GM23338 (cell line): ENCODE data around the gene CHST15. TPM values are rescaled to one million over a fixed set of nuclear protein-coding genes. Genes with fewer than 3 reads are reported as not detected.

Experiments used
- ATAC-seq: fragments of 200-7000 bp; cut with Tn5 transposase; 3 replicates; pipeline ENCODE4 v1.9.1; 2020
- DNase-seq: peaks from one replicate; pipeline ENCODE4 v3.0.0-alpha.2; 2015; ENCODE audit warnings: low spot score
- H2AFZ ChIP-seq: fragments of 200-600 bp; sonication (generic); 2 replicates; pipeline ENCODE4 v1.8.0; 2016; ENCODE audit warnings: antibody characterized with exemption, mild to moderate bottlenecking, moderate library complexity
- H3F3A ChIP-seq: fragments of 200-600 bp; sonication (generic); replicated peaks from 2 replicates; pipeline ENCODE4 v1.8.0; 2017; ENCODE audit warnings: antibody characterized with exemption, mixed run types, low read depth
- H3K27ac ChIP-seq: fragments of 200-600 bp; sonication (generic); 2 replicates; pipeline ENCODE4 v1.6.1; 2016; ENCODE audit warnings: low read depth
- H3K27me3 ChIP-seq: fragments of 200-600 bp; sonication (generic); 2 replicates; pipeline ENCODE4 v1.8.0; 2016; ENCODE audit warnings: mild to moderate bottlenecking, mixed run types, moderate library complexity; ENCODE audit not compliant: insufficient read depth
- H3K36me3 ChIP-seq: fragments of 200-600 bp; sonication (generic); 2 replicates; pipeline ENCODE4 v1.8.0; 2016; ENCODE audit warnings: mild to moderate bottlenecking; ENCODE audit not compliant: insufficient read depth
- H3K4me1 ChIP-seq: fragments of 200-600 bp; sonication (generic); 2 replicates; pipeline ENCODE4 v1.8.0; 2016; ENCODE audit warnings: mild to moderate bottlenecking, moderate library complexity; ENCODE audit not compliant: insufficient read depth
- H3K4me2 ChIP-seq: fragments of 200-600 bp; sonication (generic); 2 replicates; pipeline ENCODE4 v1.7.1; 2017; ENCODE audit warnings: mixed run types
- H3K4me3 ChIP-seq: fragments of 200-600 bp; sonication (generic); 2 replicates; pipeline ENCODE4 v1.6.1; 2016; ENCODE audit warnings: mixed run types
- H3K79me2 ChIP-seq: fragments of 200-600 bp; sonication (generic); replicated peaks from 2 replicates; pipeline ENCODE4 v1.8.0; 2017; ENCODE audit warnings: mild to moderate bottlenecking; ENCODE audit not compliant: insufficient read depth
- H3K9me2 ChIP-seq: fragments of 200-600 bp; sonication (generic); 2 replicates; pipeline ENCODE4 v1.8.0; 2017; ENCODE audit not compliant: insufficient read depth
- H4K20me1 ChIP-seq: fragments of 200-600 bp; sonication (generic); replicated peaks from 2 replicates; pipeline ENCODE4 v1.8.0; 2017; ENCODE audit warnings: mild to moderate bottlenecking; ENCODE audit not compliant: insufficient read depth
- H3K27ac Mint-ChIP-seq: 2 replicates; pipeline ENCODE4 v1.8.0; 2020; ENCODE audit warnings: inconsistent platforms, mild to moderate bottlenecking, moderate library complexity, mixed read lengths
- H3K27me3 Mint-ChIP-seq: 3 replicates; pipeline ENCODE4 v1.8.0; 2022; ENCODE audit warnings: low read depth, mild to moderate bottlenecking, moderate library complexity, mixed read lengths, inconsistent platforms; ENCODE audit not compliant: insufficient read depth, poor library complexity
- H3K36me3 Mint-ChIP-seq: 3 replicates; pipeline ENCODE4 v1.8.0; 2021; ENCODE audit warnings: low read depth, mild to moderate bottlenecking, inconsistent platforms, moderate library complexity, mixed read lengths
- H3K4me1 Mint-ChIP-seq: 3 replicates; pipeline ENCODE4 v1.8.0; 2020; ENCODE audit warnings: mild to moderate bottlenecking, inconsistent platforms, mixed read lengths
- H3K4me3 Mint-ChIP-seq: 3 replicates; pipeline ENCODE4 v1.8.0; 2021; ENCODE audit warnings: moderate library complexity, mild to moderate bottlenecking, inconsistent platforms, mixed read lengths
- H3K9me3 Mint-ChIP-seq: 3 replicates; pipeline ENCODE4 v1.8.0; 2020; ENCODE audit warnings: moderate library complexity, mild to moderate bottlenecking, inconsistent platforms, mixed read lengths
- CREB1 ChIP-seq: fragments of 250-450 bp; sonication (Bioruptor Pico); IDR thresholded peaks from 2 replicates; pipeline ENCODE4 v1.5.0; 2020; ENCODE audit warnings: low read depth, mild to moderate bottlenecking, moderate library complexity
- EZH2 ChIP-seq: fragments of 200-600 bp; sonication (generic); IDR thresholded peaks from one replicate; pipeline ENCODE4 v1.8.0; 2017; ENCODE audit warnings: antibody characterized with exemption, mild to moderate bottlenecking, low read depth; ENCODE audit not compliant: unreplicated experiment
- EZH2phosphoT487 ChIP-seq: fragments of 200-600 bp; sonication (generic); IDR thresholded peaks from one replicate; pipeline ENCODE4 v1.8.1; 2018; ENCODE audit warnings: antibody characterized with exemption; ENCODE audit not compliant: unreplicated experiment
- JUNB ChIP-seq: IDR thresholded peaks from one replicate; pipeline ENCODE4 v1.6.1; 2016; ENCODE audit warnings: antibody characterized with exemption; ENCODE audit not compliant: unreplicated experiment
- NANOG ChIP-seq: IDR thresholded peaks from 2 replicates; pipeline ENCODE4 v1.6.1; 2016; ENCODE audit warnings: antibody characterized with exemption, borderline replicate concordance
- POLR2AphosphoS5 ChIP-seq: IDR thresholded peaks from 2 replicates; pipeline ENCODE4 v1.6.1; 2016; ENCODE audit warnings: antibody characterized with exemption, low read depth
- REST ChIP-seq: IDR thresholded peaks from one replicate; pipeline ENCODE4 v1.6.1; 2018; ENCODE audit warnings: antibody characterized with exemption; ENCODE audit not compliant: unreplicated experiment
- STAT1 ChIP-seq: IDR thresholded peaks from one replicate; pipeline ENCODE4 v1.6.1; 2016; ENCODE audit warnings: antibody characterized with exemption; ENCODE audit not compliant: unreplicated experiment
- ZNF331 ChIP-seq: fragments of 250-450 bp; sonication (Bioruptor Pico); IDR thresholded peaks from 2 replicates; pipeline ENCODE4 v1.5.0; 2020; ENCODE audit warnings: low read depth, mild to moderate bottlenecking, moderate library complexity
- polyA plus RNA-seq: library from polyadenylated mRNA; unstranded; fragments of >200 nt; fragmentation: Nextera tagmentation; extraction: Ambion mirVana; gene quantifications from 2 replicates; pipeline ENCODE4 v1.2.1, GENCODE V29; 2016
- total RNA-seq: library from RNA; depleted of rRNA; stranded (reverse); fragments of >200 nt; shearing (Covaris generic); gene quantifications from 2 replicates; pipeline ENCODE4 v1.2.3, GENCODE V29; 2014
- TF ChIP-seq, protein P1 (sequence below): fragments of 250-450 bp; sonication (Bioruptor Pico); IDR thresholded peaks from 2 replicates; pipeline ENCODE4 v1.5.0; 2020; ENCODE audit warnings: mild to moderate bottlenecking, moderate library complexity
- TF ChIP-seq, protein P2 (sequence below), 2 experiments: fragments of 200-600 bp in 1 of 2; sonication (generic) in 1 of 2; conservative IDR thresholded peaks; 2 replicates each; pipeline versions ENCODE4 v1.5.1 to v1.6.1; 2016 to 2017; ENCODE audit warnings: antibody characterized with exemption in 2 of 2, low read depth in 2 of 2, mild to moderate bottlenecking in 2 of 2, moderate library complexity in 1 of 2

Gene CHST15
- total and polyA plus RNA-seq, 2 experiments from 2014 or later = 2.6 to 11.2 TPM

GRCh38 chr10:124062390-124062789 is 31.0 kb downstream of the CHST15 start (continued):
- TF ChIP-seq, protein P1, sequence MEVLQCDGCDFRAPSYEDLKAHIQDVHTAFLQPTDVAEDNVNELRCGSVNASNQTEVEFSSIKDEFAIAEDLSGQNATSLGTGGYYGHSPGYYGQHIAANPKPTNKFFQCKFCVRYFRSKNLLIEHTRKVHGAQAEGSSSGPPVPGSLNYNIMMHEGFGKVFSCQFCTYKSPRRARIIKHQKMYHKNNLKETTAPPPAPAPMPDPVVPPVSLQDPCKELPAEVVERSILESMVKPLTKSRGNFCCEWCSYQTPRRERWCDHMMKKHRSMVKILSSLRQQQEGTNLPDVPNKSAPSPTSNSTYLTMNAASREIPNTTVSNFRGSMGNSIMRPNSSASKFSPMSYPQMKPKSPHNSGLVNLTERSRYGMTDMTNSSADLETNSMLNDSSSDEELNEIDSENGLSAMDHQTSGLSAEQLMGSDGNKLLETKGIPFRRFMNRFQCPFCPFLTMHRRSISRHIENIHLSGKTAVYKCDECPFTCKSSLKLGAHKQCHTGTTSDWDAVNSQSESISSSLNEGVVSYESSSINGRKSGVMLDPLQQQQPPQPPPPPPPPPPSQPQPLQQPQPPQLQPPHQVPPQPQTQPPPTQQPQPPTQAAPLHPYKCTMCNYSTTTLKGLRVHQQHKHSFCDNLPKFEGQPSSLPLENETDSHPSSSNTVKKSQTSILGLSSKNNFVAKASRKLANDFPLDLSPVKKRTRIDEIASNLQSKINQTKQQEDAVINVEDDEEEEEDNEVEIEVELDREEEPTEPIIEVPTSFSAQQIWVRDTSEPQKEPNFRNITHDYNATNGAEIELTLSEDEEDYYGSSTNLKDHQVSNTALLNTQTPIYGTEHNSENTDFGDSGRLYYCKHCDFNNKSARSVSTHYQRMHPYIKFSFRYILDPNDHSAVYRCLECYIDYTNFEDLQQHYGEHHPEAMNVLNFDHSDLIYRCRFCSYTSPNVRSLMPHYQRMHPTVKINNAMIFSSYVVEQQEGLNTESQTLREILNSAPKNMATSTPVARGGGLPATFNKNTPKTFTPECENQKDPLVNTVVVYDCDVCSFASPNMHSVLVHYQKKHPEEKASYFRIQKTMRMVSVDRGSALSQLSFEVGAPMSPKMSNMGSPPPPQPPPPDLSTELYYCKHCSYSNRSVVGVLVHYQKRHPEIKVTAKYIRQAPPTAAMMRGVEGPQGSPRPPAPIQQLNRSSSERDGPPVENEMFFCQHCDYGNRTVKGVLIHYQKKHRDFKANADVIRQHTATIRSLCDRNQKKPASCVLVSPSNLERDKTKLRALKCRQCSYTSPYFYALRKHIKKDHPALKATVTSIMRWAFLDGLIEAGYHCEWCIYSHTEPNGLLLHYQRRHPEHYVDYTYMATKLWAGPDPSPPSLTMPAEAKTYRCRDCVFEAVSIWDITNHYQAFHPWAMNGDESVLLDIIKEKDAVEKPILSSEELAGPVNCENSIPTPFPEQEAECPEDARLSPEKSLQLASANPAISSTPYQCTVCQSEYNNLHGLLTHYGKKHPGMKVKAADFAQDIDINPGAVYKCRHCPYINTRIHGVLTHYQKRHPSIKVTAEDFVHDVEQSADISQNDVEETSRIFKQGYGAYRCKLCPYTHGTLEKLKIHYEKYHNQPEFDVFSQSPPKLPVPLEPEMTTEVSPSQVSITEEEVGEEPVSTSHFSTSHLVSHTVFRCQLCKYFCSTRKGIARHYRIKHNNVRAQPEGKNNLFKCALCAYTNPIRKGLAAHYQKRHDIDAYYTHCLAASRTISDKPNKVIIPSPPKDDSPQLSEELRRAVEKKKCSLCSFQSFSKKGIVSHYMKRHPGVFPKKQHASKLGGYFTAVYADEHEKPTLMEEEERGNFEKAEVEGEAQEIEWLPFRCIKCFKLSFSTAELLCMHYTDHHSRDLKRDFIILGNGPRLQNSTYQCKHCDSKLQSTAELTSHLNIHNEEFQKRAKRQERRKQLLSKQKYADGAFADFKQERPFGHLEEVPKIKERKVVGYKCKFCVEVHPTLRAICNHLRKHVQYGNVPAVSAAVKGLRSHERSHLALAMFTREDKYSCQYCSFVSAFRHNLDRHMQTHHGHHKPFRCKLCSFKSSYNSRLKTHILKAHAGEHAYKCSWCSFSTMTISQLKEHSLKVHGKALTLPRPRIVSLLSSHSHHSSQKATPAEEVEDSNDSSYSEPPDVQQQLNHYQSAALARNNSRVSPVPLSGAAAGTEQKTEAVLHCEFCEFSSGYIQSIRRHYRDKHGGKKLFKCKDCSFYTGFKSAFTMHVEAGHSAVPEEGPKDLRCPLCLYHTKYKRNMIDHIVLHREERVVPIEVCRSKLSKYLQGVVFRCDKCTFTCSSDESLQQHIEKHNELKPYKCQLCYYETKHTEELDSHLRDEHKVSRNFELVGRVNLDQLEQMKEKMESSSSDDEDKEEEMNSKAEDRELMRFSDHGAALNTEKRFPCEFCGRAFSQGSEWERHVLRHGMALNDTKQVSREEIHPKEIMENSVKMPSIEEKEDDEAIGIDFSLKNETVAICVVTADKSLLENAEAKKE (CRISPR knock-in tag) = no peak
- no peak for TF ChIP-seq CREB1 (CRISPR knock-in tag)

DNA sequence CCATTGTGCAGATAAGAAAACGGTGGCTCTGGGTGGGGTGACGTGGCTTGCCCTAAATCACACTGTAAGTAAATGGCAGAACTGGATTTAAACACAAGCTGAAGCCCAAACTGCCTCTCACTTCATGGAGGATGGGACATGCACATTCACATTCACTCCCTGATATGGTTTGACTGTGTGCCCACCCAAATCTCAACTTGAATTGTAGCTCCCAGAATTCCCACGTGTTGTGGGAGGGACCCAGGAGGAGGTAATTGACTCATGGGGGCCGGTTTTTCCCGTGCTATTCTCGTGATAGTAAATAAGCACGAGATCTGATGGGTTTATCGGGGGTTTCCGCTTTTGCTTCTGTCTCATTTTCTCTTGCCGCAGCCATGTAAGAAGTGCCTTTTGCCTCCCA is 32.4 kb downstream of the CHST15 start:
- Histone ChIP-seq H3K9me2 (no peaks in the 10 kb centered on the region), H2AFZ (no peak overlapping the region), H3K36me3 (no peaks in the 10 kb centered on the region), H3K79me2 (no peaks in the 10 kb centered on the region), H3F3A (no peaks in the 10 kb centered on the region), H3K27ac (no peak overlapping the region), H3K4me3 (no peak overlapping the region), H4K20me1 (no peaks in the 10 kb centered on the region), H3K27me3 (no peaks in the 10 kb centered on the region), H3K4me1 (peaks cover 15% of the 10 kb centered on the region), H3K4me2 (no peak overlapping the region)
- ATAC-seq = no peak
- Mint-ChIP-seq H3K27ac (no peak overlapping the region), H3K36me3 (no peaks in the 10 kb centered on the region), H3K4me1 (peaks cover 33% of the 10 kb centered on the region), H3K27me3 (peaks cover 4% of the 10 kb centered on the region), H3K4me3 (no peak overlapping the region), H3K9me3 (no peaks in the 10 kb centered on the region)
- DNase-seq = no peak
- TF ChIP-seq POLR2AphosphoS5 = no peak
- no peak for TF ChIP-seq EZH2phosphoT487
- TF ChIP-seq REST = no peak
- no peak for TF ChIP-seq JUNB
- TF ChIP-seq STAT1 = no peak
- TF ChIP-seq CREB1 (CRISPR knock-in tag) = no peak
- no peak for TF ChIP-seq ZNF331 (CRISPR knock-in tag)
- TF ChIP-seq, protein P2, sequence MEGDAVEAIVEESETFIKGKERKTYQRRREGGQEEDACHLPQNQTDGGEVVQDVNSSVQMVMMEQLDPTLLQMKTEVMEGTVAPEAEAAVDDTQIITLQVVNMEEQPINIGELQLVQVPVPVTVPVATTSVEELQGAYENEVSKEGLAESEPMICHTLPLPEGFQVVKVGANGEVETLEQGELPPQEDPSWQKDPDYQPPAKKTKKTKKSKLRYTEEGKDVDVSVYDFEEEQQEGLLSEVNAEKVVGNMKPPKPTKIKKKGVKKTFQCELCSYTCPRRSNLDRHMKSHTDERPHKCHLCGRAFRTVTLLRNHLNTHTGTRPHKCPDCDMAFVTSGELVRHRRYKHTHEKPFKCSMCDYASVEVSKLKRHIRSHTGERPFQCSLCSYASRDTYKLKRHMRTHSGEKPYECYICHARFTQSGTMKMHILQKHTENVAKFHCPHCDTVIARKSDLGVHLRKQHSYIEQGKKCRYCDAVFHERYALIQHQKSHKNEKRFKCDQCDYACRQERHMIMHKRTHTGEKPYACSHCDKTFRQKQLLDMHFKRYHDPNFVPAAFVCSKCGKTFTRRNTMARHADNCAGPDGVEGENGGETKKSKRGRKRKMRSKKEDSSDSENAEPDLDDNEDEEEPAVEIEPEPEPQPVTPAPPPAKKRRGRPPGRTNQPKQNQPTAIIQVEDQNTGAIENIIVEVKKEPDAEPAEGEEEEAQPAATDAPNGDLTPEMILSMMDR (conservative IDR thresholded peaks at IDR 0.05; ENCODE audit: low read depth in 2 of 2) = no peak
- TF ChIP-seq EZH2 = no peak
- TF ChIP-seq NANOG = no peak
